GM10847 (cell line): Measurements from ENCODE around the gene GOPC.

ENCODE experiments used
- POLR2A ChIP-seq: IDR thresholded peaks from 2 replicates; pipeline ENCODE4 v1.6.1; 2011; ENCODE audit not compliant: insufficient read length; ENCODE audit errors: extremely low read depth

The GOPC gene

GRCh38 chr6:117515326-117515725 is 87.0 kb downstream of the GOPC start:
- TF ChIP-seq POLR2A: no peak

- no peak for TF ChIP-seq POLR2A
These were observed 87.7 kb downstream of the GOPC start for GRCh38 chr6:117514655-117515054.

GRCh38 chr6:117513778-117514365 is 88.4 kb downstream of the GOPC start:
- no peak for TF ChIP-seq POLR2A

- no peak for TF ChIP-seq POLR2A
These were observed 89.2 kb downstream of the GOPC start for GRCh38 chr6:117512987-117513573.

GRCh38 chr6:117512056-117512828 is 90.1 kb downstream of the GOPC start:
- no peak for TF ChIP-seq POLR2A
